ENCODE results near the gene SERPINB8.

DNA sequence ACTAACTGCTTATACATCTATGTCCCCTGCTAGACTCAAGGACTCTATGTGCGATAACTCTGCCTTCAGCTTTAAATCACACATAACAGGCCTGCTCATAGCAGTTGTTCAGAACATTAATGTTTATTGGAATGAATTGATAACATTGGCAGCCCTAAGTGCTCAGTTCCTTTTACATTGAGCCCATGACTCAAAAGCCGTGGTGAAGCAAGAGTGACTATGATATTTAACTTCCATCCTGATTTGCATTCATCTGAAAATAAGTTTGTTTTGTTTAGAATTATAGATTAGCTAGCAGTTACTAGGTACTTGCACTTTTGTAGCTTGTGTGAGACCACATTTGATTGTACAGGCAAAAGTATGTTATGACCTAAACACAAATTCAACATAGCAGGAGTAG is 47.8 kb upstream of the SERPINB8 start:
- TF ChIP-seq ZNF788 (CRISPR knock-in tag; IDR thresholded peaks at IDR 0.05; ENCODE audit: borderline replicate concordance) (no peak), ZNF614 (CRISPR knock-in tag; IDR thresholded peaks at IDR 0.05; ENCODE audit: borderline replicate concordance) (no peak), E2F5 (CRISPR knock-in tag; conservative IDR thresholded peaks at IDR 0.05) (no peak)
- TF ChIP-seq, protein P1, sequence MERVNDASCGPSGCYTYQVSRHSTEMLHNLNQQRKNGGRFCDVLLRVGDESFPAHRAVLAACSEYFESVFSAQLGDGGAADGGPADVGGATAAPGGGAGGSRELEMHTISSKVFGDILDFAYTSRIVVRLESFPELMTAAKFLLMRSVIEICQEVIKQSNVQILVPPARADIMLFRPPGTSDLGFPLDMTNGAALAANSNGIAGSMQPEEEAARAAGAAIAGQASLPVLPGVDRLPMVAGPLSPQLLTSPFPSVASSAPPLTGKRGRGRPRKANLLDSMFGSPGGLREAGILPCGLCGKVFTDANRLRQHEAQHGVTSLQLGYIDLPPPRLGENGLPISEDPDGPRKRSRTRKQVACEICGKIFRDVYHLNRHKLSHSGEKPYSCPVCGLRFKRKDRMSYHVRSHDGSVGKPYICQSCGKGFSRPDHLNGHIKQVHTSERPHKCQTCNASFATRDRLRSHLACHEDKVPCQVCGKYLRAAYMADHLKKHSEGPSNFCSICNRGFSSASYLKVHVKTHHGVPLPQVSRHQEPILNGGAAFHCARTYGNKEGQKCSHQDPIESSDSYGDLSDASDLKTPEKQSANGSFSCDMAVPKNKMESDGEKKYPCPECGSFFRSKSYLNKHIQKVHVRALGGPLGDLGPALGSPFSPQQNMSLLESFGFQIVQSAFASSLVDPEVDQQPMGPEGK (CRISPR knock-in tag; IDR thresholded peaks at IDR 0.05), result no peak
